HepG2 (cell line): ENCODE results near the gene ZBTB46. TPM values are rescaled to one million over a fixed set of nuclear protein-coding genes. Genes with fewer than 3 reads are reported as not detected.

Experiments used
- CBFB ChIP-seq: sonication (generic); formaldehyde crosslinking; IDR thresholded peaks from 2 replicates; pipeline ENCODE4 v1.4.0; 2020; ENCODE audit warnings: missing genetic modification reagents
- CHCHD3 ChIP-seq: sonication (generic); formaldehyde crosslinking; IDR thresholded peaks from 2 replicates; pipeline ENCODE4 v1.8.0; 2022; ENCODE audit warnings: mild to moderate bottlenecking, missing genetic modification reagents, moderate library complexity
- HDAC1 ChIP-seq: sonication (generic); formaldehyde crosslinking; IDR thresholded peaks from 2 replicates; pipeline ENCODE4 v1.5.1; 2020; ENCODE audit warnings: mild to moderate bottlenecking, missing genetic modification reagents
- HIC2 ChIP-seq: sonication (generic); formaldehyde crosslinking; IDR thresholded peaks from 2 replicates; pipeline ENCODE4 v1.9.0; 2022; ENCODE audit warnings: low read depth, missing genetic modification reagents
- MBNL3 ChIP-seq: fragments of 250-450 bp; sonication (Bioruptor Pico); conservative IDR thresholded peaks from 2 replicates; pipeline ENCODE4 v1.8.0; 2022; ENCODE audit warnings: mild to moderate bottlenecking, inconsistent platforms
- RBM39 ChIP-seq: fragments of 200-400 bp; formaldehyde crosslinking; IDR thresholded peaks from one replicate; pipeline ENCODE4 v1.6.1; 2018; ENCODE audit warnings: antibody characterized with exemption, mild to moderate bottlenecking, low read depth, low read length; ENCODE audit not compliant: poor library complexity, severe bottlenecking
- RCOR2 ChIP-seq: IDR thresholded peaks from 2 replicates; pipeline ENCODE4 v1.6.1; 2016; ENCODE audit warnings: missing biosample characterization, missing genetic modification reagents
- SMAD3 ChIP-seq: sonication (generic); formaldehyde crosslinking; IDR thresholded peaks from 2 replicates; pipeline ENCODE4 v1.4.0; 2020; ENCODE audit warnings: missing genetic modification reagents
- U2AF1 ChIP-seq: fragments of 200-400 bp; formaldehyde crosslinking; optimal IDR thresholded peaks from 2 replicates; pipeline ENCODE3; 2017; ENCODE audit warnings: mild to moderate bottlenecking, low read depth, low read length
- ZNF17 ChIP-seq: sonication (generic); formaldehyde crosslinking; IDR thresholded peaks from 2 replicates; pipeline ENCODE4 v1.5.0; 2020; ENCODE audit warnings: mild to moderate bottlenecking, missing genetic modification reagents
- ZNF343 ChIP-seq: sonication (generic); formaldehyde crosslinking; IDR thresholded peaks from 2 replicates; pipeline ENCODE4 v1.4.0; 2020; ENCODE audit warnings: mild to moderate bottlenecking, missing genetic modification reagents
- ZNF576 ChIP-seq: sonication (generic); formaldehyde crosslinking; IDR thresholded peaks from 2 replicates; pipeline ENCODE4 v1.4.0; 2020; ENCODE audit warnings: mild to moderate bottlenecking, missing genetic modification reagents
- polyA plus RNA-seq, 8 experiments: library from polyadenylated mRNA; depleted of rRNA in 3 of 8; stranded (reverse) in 7 of 8; unstranded in 1 of 8; fragments of >200 nt; fragmentation: Illumina TruSeq in 4 of 8; extraction: Trizol in 4 of 8; gene quantifications; 2 replicates each; pipeline versions ENCODE4 v1.2.1 to v1.2.3, GENCODE V29; 2011 to 2016; ENCODE audit warnings: low read depth in 4 of 8, missing spikeins in 1 of 8, mixed read lengths in 1 of 8; ENCODE audit not compliant: insufficient read depth in 1 of 8
- total RNA-seq, 5 experiments: library from RNA; depleted of rRNA; stranded (reverse); fragments of >200 nt; fragmentation: Illumina TruSeq; extraction: Trizol; gene quantifications; 2 replicates each; pipeline ENCODE4 v1.2.3, GENCODE V29; 2016; ENCODE audit warnings: low read depth in 1 of 5
- TF ChIP-seq, protein P1 (sequence below): sonication (generic); formaldehyde crosslinking; IDR thresholded peaks from 2 replicates; pipeline ENCODE4 v1.5.1; 2020; ENCODE audit warnings: mild to moderate bottlenecking, missing genetic modification reagents, borderline replicate concordance
- TF ChIP-seq, protein P2 (sequence below): sonication (generic); formaldehyde crosslinking; IDR thresholded peaks from 2 replicates; pipeline ENCODE4 v1.4.0; 2020; ENCODE audit warnings: missing genetic modification reagents
- TF ChIP-seq, protein P3 (sequence below), 2 experiments: fragments of 450-650 bp in 1 of 2; sonication (generic) in 1 of 2; formaldehyde crosslinking; IDR thresholded peaks; 2 replicates each; pipeline versions ENCODE4 v1.5.0 to v1.8.0; 2020 to 2022; ENCODE audit warnings: mild to moderate bottlenecking in 1 of 2, missing genetic modification reagents in 1 of 2

ZBTB46 gene
- total and polyA plus RNA-seq, 2 of the 13 experiments (the other 11 are each of a cell fraction or from before 2014, with no cell fraction given): 1.6 to 13.5 TPM

GRCh38 chr20:63737945-63738686 lies 92.9 kb downstream of the ZBTB46 start (continued):
- TF ChIP-seq, protein P1, sequence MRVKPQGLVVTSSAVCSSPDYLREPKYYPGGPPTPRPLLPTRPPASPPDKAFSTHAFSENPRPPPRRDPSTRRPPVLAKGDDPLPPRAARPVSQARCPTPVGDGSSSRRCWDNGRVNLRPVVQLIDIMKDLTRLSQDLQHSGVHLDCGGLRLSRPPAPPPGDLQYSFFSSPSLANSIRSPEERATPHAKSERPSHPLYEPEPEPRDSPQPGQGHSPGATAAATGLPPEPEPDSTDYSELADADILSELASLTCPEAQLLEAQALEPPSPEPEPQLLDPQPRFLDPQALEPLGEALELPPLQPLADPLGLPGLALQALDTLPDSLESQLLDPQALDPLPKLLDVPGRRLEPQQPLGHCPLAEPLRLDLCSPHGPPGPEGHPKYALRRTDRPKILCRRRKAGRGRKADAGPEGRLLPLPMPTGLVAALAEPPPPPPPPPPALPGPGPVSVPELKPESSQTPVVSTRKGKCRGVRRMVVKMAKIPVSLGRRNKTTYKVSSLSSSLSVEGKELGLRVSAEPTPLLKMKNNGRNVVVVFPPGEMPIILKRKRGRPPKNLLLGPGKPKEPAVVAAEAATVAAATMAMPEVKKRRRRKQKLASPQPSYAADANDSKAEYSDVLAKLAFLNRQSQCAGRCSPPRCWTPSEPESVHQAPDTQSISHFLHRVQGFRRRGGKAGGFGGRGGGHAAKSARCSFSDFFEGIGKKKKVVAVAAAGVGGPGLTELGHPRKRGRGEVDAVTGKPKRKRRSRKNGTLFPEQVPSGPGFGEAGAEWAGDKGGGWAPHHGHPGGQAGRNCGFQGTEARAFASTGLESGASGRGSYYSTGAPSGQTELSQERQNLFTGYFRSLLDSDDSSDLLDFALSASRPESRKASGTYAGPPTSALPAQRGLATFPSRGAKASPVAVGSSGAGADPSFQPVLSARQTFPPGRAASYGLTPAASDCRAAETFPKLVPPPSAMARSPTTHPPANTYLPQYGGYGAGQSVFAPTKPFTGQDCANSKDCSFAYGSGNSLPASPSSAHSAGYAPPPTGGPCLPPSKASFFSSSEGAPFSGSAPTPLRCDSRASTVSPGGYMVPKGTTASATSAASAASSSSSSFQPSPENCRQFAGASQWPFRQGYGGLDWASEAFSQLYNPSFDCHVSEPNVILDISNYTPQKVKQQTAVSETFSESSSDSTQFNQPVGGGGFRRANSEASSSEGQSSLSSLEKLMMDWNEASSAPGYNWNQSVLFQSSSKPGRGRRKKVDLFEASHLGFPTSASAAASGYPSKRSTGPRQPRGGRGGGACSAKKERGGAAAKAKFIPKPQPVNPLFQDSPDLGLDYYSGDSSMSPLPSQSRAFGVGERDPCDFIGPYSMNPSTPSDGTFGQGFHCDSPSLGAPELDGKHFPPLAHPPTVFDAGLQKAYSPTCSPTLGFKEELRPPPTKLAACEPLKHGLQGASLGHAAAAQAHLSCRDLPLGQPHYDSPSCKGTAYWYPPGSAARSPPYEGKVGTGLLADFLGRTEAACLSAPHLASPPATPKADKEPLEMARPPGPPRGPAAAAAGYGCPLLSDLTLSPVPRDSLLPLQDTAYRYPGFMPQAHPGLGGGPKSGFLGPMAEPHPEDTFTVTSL: no peak
- TF ChIP-seq HIC2 (CRISPR knock-in tag) (peak; percentile 96), U2AF1 (no peak), RCOR2 (CRISPR knock-in tag) (no peak), ZNF343 (CRISPR knock-in tag) (peak; percentile 94; the same call in 1 of the 2 replicates), SMAD3 (CRISPR knock-in tag) (peak; percentile 88; the same call in 1 of the 2 replicates), MBNL3 (CRISPR knock-in tag) (no peak), ZNF17 (CRISPR knock-in tag) (no peak), CBFB (CRISPR knock-in tag) (peak; percentile 95), CHCHD3 (CRISPR knock-in tag) (peak; percentile 66; the same call in 1 of the 2 replicates), RBM39 (peak; percentile 55), HDAC1 (CRISPR knock-in tag) (peak; percentile 94), ZNF576 (peak; percentile 85)
- TF ChIP-seq, protein P2, sequence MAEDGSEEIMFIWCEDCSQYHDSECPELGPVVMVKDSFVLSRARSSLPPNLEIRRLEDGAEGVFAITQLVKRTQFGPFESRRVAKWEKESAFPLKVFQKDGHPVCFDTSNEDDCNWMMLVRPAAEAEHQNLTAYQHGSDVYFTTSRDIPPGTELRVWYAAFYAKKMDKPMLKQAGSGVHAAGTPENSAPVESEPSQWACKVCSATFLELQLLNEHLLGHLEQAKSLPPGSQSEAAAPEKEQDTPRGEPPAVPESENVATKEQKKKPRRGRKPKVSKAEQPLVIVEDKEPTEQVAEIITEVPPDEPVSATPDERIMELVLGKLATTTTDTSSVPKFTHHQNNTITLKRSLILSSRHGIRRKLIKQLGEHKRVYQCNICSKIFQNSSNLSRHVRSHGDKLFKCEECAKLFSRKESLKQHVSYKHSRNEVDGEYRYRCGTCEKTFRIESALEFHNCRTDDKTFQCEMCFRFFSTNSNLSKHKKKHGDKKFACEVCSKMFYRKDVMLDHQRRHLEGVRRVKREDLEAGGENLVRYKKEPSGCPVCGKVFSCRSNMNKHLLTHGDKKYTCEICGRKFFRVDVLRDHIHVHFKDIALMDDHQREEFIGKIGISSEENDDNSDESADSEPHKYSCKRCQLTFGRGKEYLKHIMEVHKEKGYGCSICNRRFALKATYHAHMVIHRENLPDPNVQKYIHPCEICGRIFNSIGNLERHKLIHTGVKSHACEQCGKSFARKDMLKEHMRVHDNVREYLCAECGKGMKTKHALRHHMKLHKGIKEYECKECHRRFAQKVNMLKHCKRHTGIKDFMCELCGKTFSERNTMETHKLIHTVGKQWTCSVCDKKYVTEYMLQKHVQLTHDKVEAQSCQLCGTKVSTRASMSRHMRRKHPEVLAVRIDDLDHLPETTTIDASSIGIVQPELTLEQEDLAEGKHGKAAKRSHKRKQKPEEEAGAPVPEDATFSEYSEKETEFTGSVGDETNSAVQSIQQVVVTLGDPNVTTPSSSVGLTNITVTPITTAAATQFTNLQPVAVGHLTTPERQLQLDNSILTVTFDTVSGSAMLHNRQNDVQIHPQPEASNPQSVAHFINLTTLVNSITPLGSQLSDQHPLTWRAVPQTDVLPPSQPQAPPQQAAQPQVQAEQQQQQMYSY: peak; percentile 51; the same call in 1 of the 2 replicates
- TF ChIP-seq, protein P3, sequence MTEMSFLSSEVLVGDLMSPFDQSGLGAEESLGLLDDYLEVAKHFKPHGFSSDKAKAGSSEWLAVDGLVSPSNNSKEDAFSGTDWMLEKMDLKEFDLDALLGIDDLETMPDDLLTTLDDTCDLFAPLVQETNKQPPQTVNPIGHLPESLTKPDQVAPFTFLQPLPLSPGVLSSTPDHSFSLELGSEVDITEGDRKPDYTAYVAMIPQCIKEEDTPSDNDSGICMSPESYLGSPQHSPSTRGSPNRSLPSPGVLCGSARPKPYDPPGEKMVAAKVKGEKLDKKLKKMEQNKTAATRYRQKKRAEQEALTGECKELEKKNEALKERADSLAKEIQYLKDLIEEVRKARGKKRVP (CRISPR knock-in tag; IDR thresholded peaks at IDR 0.05): peak in 1 of 2 experiments; percentile 56; a peak in 1 of 4 replicates
